22Rv1 (cell line): ENCODE measurements around the gene FAM8A1.

Experiments used
- H3K27ac ChIP-seq: fragments of 450-650 bp; 2 replicates; pipeline ENCODE4 v1.5.1; 2017
- ZFX ChIP-seq: fragments of 450-650 bp; IDR thresholded peaks from 2 replicates; pipeline ENCODE4 v1.6.1; 2017; ENCODE audit warnings: antibody characterized with exemption, borderline replicate concordance
- TF ChIP-seq, protein P1 (sequence below): fragments of 450-650 bp; IDR thresholded peaks from 2 replicates; pipeline ENCODE4 v1.5.1; 2017; ENCODE audit warnings: mild to moderate bottlenecking

The FAM8A1 gene

GRCh38 chr6:17624396-17624795 lies 24.3 kb downstream of the FAM8A1 start:
- no peak overlapping the region for H3K27ac ChIP-seq
- TF ChIP-seq, protein P1, sequence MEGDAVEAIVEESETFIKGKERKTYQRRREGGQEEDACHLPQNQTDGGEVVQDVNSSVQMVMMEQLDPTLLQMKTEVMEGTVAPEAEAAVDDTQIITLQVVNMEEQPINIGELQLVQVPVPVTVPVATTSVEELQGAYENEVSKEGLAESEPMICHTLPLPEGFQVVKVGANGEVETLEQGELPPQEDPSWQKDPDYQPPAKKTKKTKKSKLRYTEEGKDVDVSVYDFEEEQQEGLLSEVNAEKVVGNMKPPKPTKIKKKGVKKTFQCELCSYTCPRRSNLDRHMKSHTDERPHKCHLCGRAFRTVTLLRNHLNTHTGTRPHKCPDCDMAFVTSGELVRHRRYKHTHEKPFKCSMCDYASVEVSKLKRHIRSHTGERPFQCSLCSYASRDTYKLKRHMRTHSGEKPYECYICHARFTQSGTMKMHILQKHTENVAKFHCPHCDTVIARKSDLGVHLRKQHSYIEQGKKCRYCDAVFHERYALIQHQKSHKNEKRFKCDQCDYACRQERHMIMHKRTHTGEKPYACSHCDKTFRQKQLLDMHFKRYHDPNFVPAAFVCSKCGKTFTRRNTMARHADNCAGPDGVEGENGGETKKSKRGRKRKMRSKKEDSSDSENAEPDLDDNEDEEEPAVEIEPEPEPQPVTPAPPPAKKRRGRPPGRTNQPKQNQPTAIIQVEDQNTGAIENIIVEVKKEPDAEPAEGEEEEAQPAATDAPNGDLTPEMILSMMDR: no peak
- no peak for TF ChIP-seq ZFX

DNA sequence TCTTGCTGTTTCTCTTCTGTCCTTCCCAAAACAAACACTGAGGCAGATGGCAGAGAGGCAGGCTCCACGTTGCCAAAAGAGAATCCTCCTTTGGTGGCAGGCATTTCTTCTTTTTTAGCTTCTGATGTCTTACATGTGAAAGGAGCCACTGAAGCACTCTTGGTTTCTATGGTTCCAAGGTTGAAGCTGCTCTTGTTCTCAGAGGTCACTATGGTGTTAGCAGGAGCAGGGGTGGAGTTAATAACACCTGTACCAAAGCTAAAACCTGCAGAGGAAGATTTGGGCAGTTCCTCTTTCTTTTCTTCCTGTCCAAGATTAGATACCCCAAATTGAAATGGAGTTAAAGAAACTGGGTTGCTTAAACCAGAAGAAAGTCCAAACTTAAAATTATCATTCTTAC lies 28.8 kb downstream of the FAM8A1 start:
- no peak overlapping the region for H3K27ac ChIP-seq
- no peak for TF ChIP-seq ZFX
- TF ChIP-seq, protein P1: no peak

DNA sequence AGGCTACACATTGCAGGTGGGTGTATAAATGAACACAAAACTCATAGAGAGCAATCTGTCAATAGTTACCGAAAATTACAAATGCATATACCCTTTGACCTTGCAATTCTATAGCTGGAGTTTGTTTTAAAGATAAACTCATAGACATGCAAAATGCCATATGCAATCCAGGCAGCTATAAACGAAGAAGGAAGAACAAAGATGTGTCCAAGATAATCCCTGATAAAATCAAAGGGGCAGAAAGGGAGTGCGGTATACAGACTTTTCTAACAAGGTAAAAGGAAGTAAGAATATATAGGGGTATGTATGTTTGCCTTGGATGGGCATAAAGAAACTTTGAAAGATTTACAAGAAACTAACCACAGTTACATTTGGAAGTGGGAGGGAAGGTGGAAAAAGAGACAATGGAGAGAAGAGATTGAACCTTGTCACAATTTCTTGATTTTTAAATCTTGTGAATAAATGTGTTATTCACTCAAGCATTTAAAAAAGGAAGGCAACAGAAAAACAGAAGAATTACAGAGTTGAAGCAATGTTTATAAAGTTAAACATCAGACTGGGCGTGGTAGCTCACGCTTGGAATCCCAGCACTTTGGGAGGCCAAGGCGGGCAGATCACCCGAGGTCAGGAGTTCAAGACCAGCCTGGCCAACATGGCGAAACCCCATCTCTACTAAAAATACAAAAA lies 29.9 kb downstream of the FAM8A1 start:
- H3K27ac ChIP-seq: no peak overlapping the region
- TF ChIP-seq ZFX: no peak
- TF ChIP-seq, protein P1: no peak

GRCh38 chr6:17630511-17631073 lies 30.5 kb downstream of the FAM8A1 start:
- no peak for TF ChIP-seq ZFX
- TF ChIP-seq, protein P1: no peak
- H3K27ac ChIP-seq: no peak overlapping the region

- TF ChIP-seq ZFX: no peak
- TF ChIP-seq, protein P1: no peak
- H3K27ac ChIP-seq: no peak overlapping the region
Measured at GRCh38 chr6:17632934-17633333, 32.8 kb downstream of the FAM8A1 start.

GRCh38 chr6:17633465-17634188 lies 33.5 kb downstream of the FAM8A1 start:
- TF ChIP-seq, protein P1: no peak
- TF ChIP-seq ZFX: no peak
- no peak overlapping the region for H3K27ac ChIP-seq

GRCh38 chr6:17635568-17635967 lies 35.5 kb downstream of the FAM8A1 start:
- TF ChIP-seq, protein P1: no peak
- no peak for TF ChIP-seq ZFX
- no peak overlapping the region for H3K27ac ChIP-seq
